Activated T-cell treated with anti-CD3 and anti-CD28 coated beads, Interleukin-2, amount 50 U/mL, for 1 hour (primary cell): ENCODE results near the gene ZBTB39.
A peak's percentile ranks its signal among the peaks of the same experiment; 100 is the strongest.
"Not testable (repeated sequence)": the region's sequence is repeated elsewhere in the genome, so short reads cannot be mapped to it uniquely, and the experiment has no call there.

ENCODE experiments used
- DNase-seq: peaks from one replicate; pipeline ENCODE4 v3.0.0-alpha.2; 2020

ZBTB39 gene

GRCh38 chr12:57029457-57029856 lies 23.1 kb upstream of the ZBTB39 start:
- no peak for DNase-seq

GRCh38 chr12:57027805-57028153 lies 21.4 kb upstream of the ZBTB39 start:
- no peak for DNase-seq

GRCh38 chr12:57027011-57027804 lies 20.9 kb upstream of the ZBTB39 start:
- no peak for DNase-seq

GRCh38 chr12:57025196-57025595 lies 18.9 kb upstream of the ZBTB39 start:
- DNase-seq: no peak

GRCh38 chr12:57022324-57022723 lies 16.0 kb upstream of the ZBTB39 start:
- not testable (repeated sequence) for DNase-seq

- DNase-seq: no peak
Observed at GRCh38 chr12:57019983-57020719, 13.8 kb upstream of the ZBTB39 start.

GRCh38 chr12:57018906-57019305 lies 12.6 kb upstream of the ZBTB39 start:
- no peak for DNase-seq

- DNase-seq: not testable (repeated sequence)
Observed at GRCh38 chr12:57018353-57018752, 12.0 kb upstream of the ZBTB39 start.

GRCh38 chr12:57016348-57016747 lies 10.0 kb upstream of the ZBTB39 start, which contains the start of gene TAC3:
TAC3 (minus strand) TSS chr12:57016529; CDS start chr12:57015797, 732 bp downstream.
- DNase-seq: no peak

- no peak for DNase-seq
Observed at GRCh38 chr12:57012600-57013465, 6.5 kb upstream of the ZBTB39 start.

- DNase-seq: no peak
Observed at GRCh38 chr12:57011438-57012424, 5.4 kb upstream of the ZBTB39 start.

- DNase-seq: no peak
Observed at GRCh38 chr12:57010627-57011247, 4.4 kb upstream of the ZBTB39 start.

- no peak for DNase-seq
Observed at GRCh38 chr12:57009949-57010626, 3.7 kb upstream of the ZBTB39 start.

GRCh38 chr12:57008178-57008577 lies 1.8 kb upstream of the ZBTB39 start:
- DNase-seq: no peak

- peak; percentile 32 for DNase-seq
Observed at GRCh38 chr12:57006809-57007475, 596 bp upstream of the ZBTB39 start.

- DNase-seq: no peak
Observed at GRCh38 chr12:57004651-57005050, 1.7 kb downstream of the ZBTB39 start.

GRCh38 chr12:57003395-57003794 lies 3.0 kb downstream of the ZBTB39 start:
- DNase-seq: no peak

GRCh38 chr12:57001448-57001906 lies 4.9 kb downstream of the ZBTB39 start:
- DNase-seq: peak; percentile 73

GRCh38 chr12:57000393-57000792 lies 6.0 kb downstream of the ZBTB39 start:
- DNase-seq: no peak

GRCh38 chr12:56999456-56999855 lies 6.9 kb downstream of the ZBTB39 start:
- DNase-seq: no peak
